ENCODE results near the gene MEIKIN.

Gene MEIKIN

DNA sequence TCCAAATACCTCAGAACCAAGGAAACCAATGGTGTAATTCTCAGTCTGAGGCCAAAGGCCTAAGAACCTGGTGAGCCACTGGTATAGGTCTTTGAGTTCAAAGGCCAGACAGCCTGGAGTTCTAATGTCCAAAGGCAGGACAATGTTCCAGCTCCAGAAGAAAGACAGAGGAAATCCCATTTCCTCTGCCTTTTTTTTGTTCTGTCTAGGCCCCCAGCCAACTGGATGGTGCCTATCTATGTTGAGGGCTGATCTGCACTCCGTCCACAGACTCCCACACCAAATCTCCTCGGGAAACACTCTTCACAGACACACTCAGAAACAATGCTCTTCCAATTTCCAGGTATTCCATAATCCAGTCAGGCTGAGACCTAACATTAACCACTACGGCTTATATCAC is 178.8 kb downstream of the MEIKIN start:
- no peak for FAIRE-seq

DNA sequence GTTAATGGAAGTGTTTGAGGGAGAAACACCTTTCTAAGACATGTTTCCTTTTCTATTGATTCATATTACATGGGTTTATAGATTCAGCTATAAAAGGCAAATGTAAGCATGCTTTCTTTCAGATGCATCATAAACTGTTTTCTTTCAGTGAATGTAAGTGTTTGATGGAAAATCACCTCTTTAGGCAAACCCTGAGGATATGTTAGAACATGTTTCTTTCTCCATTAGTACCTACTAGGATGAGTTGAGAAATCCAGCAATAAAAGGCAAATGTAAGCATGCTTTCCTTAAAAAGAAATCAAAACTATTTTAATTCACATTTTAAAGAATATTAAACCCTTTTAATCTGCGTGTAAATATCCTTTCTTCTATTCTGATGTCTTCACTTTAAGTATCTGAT is 180.2 kb downstream of the MEIKIN start:
- no peak for FAIRE-seq

DNA sequence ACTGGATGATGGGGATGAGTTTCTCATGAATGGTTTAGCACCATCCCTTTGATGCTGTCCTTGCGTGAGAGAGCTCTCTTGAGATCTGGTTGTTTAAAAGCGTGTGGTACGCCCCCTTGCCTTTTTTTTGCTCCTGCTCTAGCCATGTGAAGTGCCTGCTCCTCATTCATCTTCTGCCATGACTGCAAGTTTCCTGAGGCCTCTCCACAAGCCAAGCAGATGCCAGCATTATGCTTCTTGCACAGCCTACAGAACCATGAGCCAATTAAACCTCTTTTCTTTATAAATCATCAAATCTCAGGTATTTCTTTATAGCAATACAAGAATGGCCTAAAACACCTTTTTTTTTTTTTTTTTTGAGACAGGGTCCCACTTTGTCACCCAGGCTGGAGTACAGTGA is 181.5 kb downstream of the MEIKIN start:
- no peak for FAIRE-seq

DNA sequence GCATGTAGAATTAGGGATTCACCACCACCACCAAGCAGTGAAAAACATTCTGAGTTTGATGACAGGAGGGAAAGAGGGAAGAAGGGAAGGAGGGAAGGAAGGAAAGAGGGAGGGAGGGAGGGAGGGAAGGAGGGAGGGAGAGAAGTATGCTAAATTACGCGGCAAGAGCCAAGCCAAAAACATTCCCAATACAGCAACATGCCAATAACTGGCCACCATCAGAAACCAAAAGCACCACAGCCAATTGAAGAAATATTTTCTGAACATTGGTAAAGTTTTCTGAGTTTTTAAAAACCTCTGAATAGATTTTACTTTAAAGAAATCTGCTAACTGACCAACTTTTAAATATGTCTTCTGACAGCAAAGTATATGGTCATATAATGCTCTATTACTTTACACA is 184.7 kb downstream of the MEIKIN start:
- no peak for FAIRE-seq

DNA sequence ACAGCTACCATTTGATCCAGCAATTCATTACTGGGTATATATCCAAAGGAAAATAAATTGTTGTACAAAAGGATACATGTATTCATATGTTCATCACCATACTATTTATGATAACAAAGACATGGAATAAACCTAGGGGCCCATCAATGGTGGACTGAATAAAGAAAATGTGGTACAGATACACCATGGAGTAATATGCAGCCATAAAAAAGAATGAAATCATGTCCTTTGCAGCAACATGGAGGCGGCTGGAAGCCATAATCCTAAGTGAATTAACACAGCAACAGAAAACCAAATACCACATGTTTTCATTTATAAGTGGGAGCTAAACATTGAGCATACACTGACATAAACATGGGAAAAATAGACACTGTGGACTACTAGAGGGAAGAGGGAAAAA is 185.8 kb downstream of the MEIKIN start:
- FAIRE-seq: no peak

DNA sequence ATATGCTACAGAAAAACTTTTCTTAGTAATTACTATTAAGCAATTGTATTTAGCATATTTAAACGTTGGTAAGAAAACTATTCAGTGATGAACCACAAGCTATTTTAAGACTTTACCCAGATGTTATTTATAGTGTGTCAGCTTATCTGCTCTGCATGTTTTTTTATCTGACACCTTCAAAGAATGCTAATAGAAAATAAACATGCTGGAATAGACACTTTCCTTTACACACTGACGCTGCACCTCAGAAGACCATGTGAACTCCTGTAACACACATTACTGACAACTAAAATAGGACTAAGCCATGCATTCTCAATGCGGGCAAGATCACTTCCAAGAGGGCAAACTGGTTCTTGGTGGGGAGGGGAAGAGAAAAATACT is 187.0 kb downstream of the MEIKIN start:
- no peak for FAIRE-seq

DNA sequence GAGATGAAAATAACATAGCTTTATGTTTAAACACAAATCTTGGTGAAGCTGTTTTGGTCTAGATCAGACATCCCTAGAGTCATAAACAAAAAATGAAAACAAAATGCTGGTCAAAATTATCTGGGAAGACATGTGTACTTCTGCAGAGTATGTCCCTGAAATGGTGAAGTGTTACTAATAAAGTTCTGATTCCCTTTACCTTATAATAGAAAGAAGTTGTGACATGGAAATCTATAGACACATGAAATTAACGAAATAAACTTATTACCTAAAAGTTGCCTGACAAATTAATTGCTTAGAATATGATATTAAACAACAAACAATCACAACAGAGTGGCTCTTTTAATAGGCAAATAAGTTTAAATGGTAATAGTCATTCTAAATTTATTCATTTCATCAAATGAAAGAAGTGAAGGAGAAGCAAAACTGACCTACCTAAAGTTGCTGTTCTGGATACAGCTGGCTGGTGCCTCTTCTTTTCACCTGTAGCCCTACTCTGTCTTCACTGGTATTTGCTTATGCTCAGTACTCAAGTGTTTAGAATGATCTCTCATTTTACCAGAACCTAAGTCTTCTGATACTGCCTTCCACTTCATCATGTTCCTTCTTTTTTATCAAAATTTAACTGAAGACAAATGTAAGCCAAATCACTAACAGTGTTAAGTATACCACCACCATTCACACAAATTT is 187.5 kb downstream of the MEIKIN start:
- no peak for FAIRE-seq

Data from colon (tissue), 2 donors.